Left ventricle myocardium superior (tissue), 1 donor: ENCODE results near the gene LYPD6B. TPM values are rescaled to one million over a fixed set of nuclear protein-coding genes. Genes with fewer than 3 reads are reported as not detected.
"Not testable (repeated sequence)": the region's sequence is repeated elsewhere in the genome, so short reads cannot be mapped to it uniquely, and the experiment has no call there.

Experiments used
- ATAC-seq: fragments of 200-7000 bp; cut with Tn5 transposase; one replicate; pipeline ENCODE4 v1.9.1; 2020; ENCODE audit warnings: mild to moderate bottlenecking, moderate library complexity
- DNase-seq: peaks from one replicate; pipeline ENCODE4 v3.0.0-alpha.2; 2020
- intact Hi-C: fragments of 100-400 bp; cut with micrococcal nuclease; formaldehyde crosslinking; loops from one replicate; pipeline ENCODE4 v1.11.0; 2022
- total RNA-seq: library from RNA; stranded (reverse); fragmentation: NEBNext Ultra II Directional; extraction: Animal tissue kit (Norgen Biotek cat#: 25700); gene quantifications from one replicate; pipeline ENCODE4 v1.2.1, GENCODE V29; 2021
- donor health status: DM: no; HTN: yes; CAD: no; lungs with severe emphysema.

The LYPD6B gene
- total RNA-seq, 1 donor from 2014 or later, result not detected

- DNase-seq (no peak), ATAC-seq (no peak)
- intact Hi-C loops, result no loop called here
Measured at GRCh38 chr2:149221002-149221401, 182.5 kb downstream of the LYPD6B start.

DNA sequence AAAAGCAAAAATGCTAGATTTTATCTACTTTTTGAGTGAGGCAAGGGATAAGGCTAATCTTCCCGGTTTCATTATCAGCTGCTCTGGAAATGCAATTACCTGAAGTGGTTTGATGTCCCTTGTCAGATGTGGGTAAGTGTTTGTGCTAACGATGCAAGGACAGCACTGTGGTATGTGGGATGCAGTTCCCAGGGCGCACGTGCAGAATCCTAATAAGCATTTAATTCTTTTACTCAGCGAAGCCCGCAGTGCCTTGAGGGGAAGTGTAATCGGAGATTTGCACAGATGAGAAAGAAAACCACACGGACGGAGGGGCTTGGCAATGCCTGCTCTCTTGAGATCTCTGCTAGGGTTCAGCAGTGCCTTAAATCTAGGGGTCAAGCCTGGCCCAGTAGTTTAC, 183.4 kb downstream of the LYPD6B start:
- ATAC-seq (no peak), DNase-seq (no peak)
- intact Hi-C loops, result no loop called here

GRCh38 chr2:149223472-149224095, 185.1 kb downstream of the LYPD6B start:
- no peak for ATAC-seq
- no peak for DNase-seq
- intact Hi-C loops, result no loop called here

- intact Hi-C loops, result no loop called here
- ATAC-seq, result no peak
Measured at GRCh38 chr2:149224543-149224942, 186.0 kb downstream of the LYPD6B start.

GRCh38 chr2:149225446-149225845, 186.9 kb downstream of the LYPD6B start:
- DNase-seq (no peak), ATAC-seq (peak; percentile 19)
- intact Hi-C loops, result no loop called here

More at GRCh38 chr2:149224543-149224942, 186.0 kb downstream of the LYPD6B start:
- no peak for DNase-seq

GRCh38 chr2:149226790-149227189, 188.3 kb downstream of the LYPD6B start:
- DNase-seq, result no peak
- intact Hi-C loops, result no loop called here
- no peak for ATAC-seq

DNA sequence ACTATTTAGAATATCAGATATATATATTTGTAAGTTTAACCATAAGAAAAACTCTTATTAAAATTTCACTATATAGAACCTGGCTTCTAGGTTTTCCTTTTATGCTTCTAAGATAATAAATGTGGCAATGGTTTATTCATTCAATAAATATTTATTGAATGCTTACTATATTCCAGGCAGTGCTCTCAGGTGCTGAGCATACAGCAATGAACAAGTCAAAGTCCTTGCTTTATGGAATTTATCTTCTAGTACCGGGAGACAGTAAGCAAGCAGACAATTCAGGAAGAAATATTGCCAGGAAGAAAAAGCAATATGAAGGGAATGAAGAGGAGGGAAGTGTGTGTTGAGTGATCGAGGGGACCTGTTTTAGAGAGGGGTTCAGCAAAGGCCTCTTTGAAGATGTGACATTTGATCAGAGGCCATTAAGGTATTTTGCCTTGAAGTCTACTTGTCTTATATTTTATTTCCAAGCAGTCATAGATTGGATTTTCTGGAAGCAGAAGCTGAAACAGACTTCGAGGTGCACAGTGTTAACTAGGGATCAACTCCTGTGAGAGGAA, 197.4 kb downstream of the LYPD6B start:
- DNase-seq (no peak), ATAC-seq (no peak)
- intact Hi-C loops, result no loop called here

GRCh38 chr2:149236410-149236809, 197.9 kb downstream of the LYPD6B start:
- DNase-seq (no peak), ATAC-seq (no peak)
- intact Hi-C loops, result no loop called here

- DNase-seq (no peak), ATAC-seq (no peak)
- intact Hi-C loops, result no loop called here
Measured at GRCh38 chr2:149246186-149246585, 207.7 kb downstream of the LYPD6B start.

GRCh38 chr2:149251436-149251835, 212.9 kb downstream of the LYPD6B start:
- ATAC-seq, DNase-seq, intact Hi-C loops: not testable (repeated sequence)

DNA sequence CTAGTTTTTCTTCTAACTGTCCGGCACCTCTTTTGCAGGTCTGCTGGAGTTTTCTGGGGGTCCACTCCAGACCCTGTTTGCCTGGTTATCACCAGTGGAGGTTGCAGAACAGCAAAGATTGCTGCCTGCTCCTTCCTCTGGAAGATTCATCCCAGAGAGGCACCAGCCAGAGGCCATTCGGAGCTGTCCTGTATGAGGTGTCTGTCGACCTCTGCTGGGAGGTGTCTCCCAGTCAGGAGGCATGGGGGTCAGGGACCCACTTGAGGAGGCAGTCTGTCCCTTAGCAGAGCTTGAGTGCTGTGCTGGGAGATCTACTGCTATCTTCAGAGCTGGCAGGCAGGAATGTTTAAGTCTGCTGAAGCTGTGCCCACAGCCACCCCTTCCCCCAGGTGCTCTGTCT, 218.4 kb downstream of the LYPD6B start:
- ATAC-seq, DNase-seq, intact Hi-C loops: not testable (repeated sequence)

DNA sequence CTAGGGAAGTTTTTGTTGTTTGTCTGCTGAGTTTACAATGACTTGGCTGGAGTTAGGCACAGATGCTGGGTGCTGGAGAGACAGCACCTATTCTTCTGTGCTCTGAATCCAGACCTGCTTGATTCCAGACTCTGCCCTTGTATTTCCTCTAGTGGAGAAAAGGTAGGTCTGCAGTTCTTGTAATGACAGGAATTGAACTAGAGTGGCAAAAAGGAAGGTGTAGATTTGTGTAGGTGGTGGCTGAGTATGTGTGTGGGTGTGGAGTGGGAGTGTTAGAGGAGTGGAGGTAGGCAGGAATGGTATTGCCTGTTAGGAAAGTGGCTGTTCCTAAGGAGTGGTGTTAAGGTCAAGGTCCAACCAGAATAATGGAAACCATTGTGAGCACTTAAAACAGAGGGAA, 220.0 kb downstream of the LYPD6B start:
- intact Hi-C loops, result no loop called here
- no peak for ATAC-seq
- no peak for DNase-seq

DNA sequence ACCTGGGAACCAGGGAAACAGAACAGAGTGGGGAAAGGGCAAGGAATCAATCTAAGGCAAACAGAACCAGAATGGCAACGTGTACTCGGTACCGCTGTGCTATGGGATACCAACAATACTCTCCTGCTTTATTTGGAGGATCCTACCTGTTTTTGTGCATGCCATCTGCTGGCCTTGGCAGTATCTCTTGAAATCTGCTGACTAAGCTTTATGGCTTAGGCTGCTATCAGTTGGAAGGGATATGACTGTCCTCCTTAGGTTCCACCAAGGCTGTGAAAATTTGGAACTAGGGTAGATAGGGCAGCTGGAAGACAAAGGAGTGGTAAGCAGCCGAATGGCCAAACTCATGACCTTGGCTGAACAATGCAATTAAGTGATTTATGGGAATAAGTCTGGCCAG, 220.6 kb downstream of the LYPD6B start:
- DNase-seq (no peak), ATAC-seq (no peak)
- intact Hi-C loops, result no loop called here

- no peak for ATAC-seq
- intact Hi-C loops, result no loop called here
- DNase-seq, result no peak
Measured at GRCh38 chr2:149261692-149262091, 223.2 kb downstream of the LYPD6B start.

Other genes with a start within 250 kb of the LYPD6B start
- 0.52 TPM for gene KIF5C, start 163.5 kb upstream of the LYPD6B start, total RNA-seq